MM.1S (cell line): ENCODE data around the gene ATG4B.

Source experiments
- CTCF ChIP-seq: fragments of 300-600 bp; sonication (generic); IDR thresholded peaks from 2 replicates; pipeline ENCODE4 v1.5.1; 2016; ENCODE audit warnings: antibody characterized with exemption, low read length, mixed read lengths
- EZH2 ChIP-seq: fragments of 300-600 bp; sonication (generic); optimal IDR thresholded peaks from 2 replicates; pipeline ENCODE3; 2017; ENCODE audit warnings: low read depth, mild to moderate bottlenecking, antibody characterized with exemption, low read length, mixed read lengths
- EZH2phosphoT487 ChIP-seq: fragments of 300-600 bp; sonication (generic); IDR thresholded peaks from 2 replicates; pipeline ENCODE4 v1.6.1; 2018; ENCODE audit warnings: antibody characterized with exemption, low read length

- TF ChIP-seq CTCF: no peak
- TF ChIP-seq EZH2phosphoT487: no peak
- no peak for TF ChIP-seq EZH2
Measured at GRCh38 chr2:241690202-241690717, 52.8 kb downstream of the ATG4B start.
